Endothelial cell (in vitro differentiated cells): ENCODE data around the gene PF4V1. TPM values are rescaled to one million over a fixed set of nuclear protein-coding genes. Genes with fewer than 3 reads are reported as not detected.

Source experiments
- DNase-seq: peaks from one replicate; pipeline ENCODE4 v3.0.0; 2021; ENCODE audit warnings: low spot score
- H3K27ac Mint-ChIP-seq: one replicate; pipeline ENCODE4 v1.8.0; 2021; ENCODE audit warnings: mixed read lengths, inconsistent platforms; ENCODE audit not compliant: unreplicated experiment
- H3K27me3 Mint-ChIP-seq: one replicate; pipeline ENCODE4 v1.8.0; 2021; ENCODE audit warnings: mild to moderate bottlenecking, moderate library complexity, mixed read lengths, inconsistent platforms; ENCODE audit not compliant: unreplicated experiment
- H3K36me3 Mint-ChIP-seq: one replicate; pipeline ENCODE4 v1.8.0; 2021; ENCODE audit warnings: mild to moderate bottlenecking, low read depth, mixed read lengths, inconsistent platforms; ENCODE audit not compliant: unreplicated experiment
- H3K4me1 Mint-ChIP-seq: one replicate; pipeline ENCODE4 v1.8.0; 2021; ENCODE audit warnings: mild to moderate bottlenecking, mixed read lengths, inconsistent platforms; ENCODE audit not compliant: unreplicated experiment
- H3K4me3 Mint-ChIP-seq: one replicate; pipeline ENCODE4 v1.8.0; 2021; ENCODE audit warnings: mild to moderate bottlenecking, mixed read lengths, inconsistent platforms; ENCODE audit not compliant: unreplicated experiment
- H3K9me3 Mint-ChIP-seq: one replicate; pipeline ENCODE4 v1.8.0; 2021; ENCODE audit warnings: mixed read lengths, inconsistent platforms; ENCODE audit not compliant: unreplicated experiment
- CTCF ChIP-seq: fragments of 200-600 bp; sonication (generic); IDR thresholded peaks from one replicate; pipeline ENCODE4 v1.5.0; 2021; ENCODE audit warnings: antibody characterized with exemption; ENCODE audit not compliant: unreplicated experiment
- total RNA-seq: library from RNA; stranded (reverse); fragmentation: NEBNext Ultra II Directional; extraction: Animal tissue kit (Norgen Biotek cat#: 25700); gene quantifications from one replicate; pipeline ENCODE4 v1.2.1, GENCODE V29; 2021; ENCODE audit not compliant: unreplicated experiment

Gene PF4V1
- total RNA-seq, 1 donor from 2014 or later = not detected

GRCh38 chr4:73851293-73851692 is 1.8 kb upstream of the PF4V1 start:
- H3K4me3 Mint-ChIP-seq = no peak overlapping the region
- no peaks in the 10 kb centered on the region for H3K36me3 Mint-ChIP-seq
- TF ChIP-seq CTCF = no peak
- H3K9me3 Mint-ChIP-seq = no peaks in the 10 kb centered on the region
- peaks cover 6% of the 10 kb centered on the region for H3K4me1 Mint-ChIP-seq
- H3K27me3 Mint-ChIP-seq = no peaks in the 10 kb centered on the region
- no peak for DNase-seq
- H3K27ac Mint-ChIP-seq = no peak overlapping the region

DNA sequence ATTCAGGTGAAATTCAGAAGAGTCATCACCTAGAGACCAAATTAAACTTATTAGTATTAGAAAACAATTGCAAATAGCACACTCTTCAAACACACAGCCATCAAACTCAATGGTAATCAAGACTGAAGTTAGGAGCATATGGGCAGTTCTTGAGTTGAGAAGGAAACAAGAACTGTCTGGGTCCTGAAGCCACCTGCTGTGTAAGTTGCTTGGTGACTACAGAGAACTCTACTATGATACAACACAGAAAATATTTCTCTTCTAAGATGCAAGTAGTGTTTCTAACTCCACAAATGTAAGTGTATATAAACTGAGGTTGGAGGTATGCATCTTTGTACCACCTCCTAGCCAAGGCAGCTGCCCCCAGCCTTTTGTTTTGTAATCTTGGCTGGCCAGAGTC is 325 bp upstream of the PF4V1 start:
- Mint-ChIP-seq H3K4me3 (no peak overlapping the region), H3K27ac (no peak overlapping the region), H3K27me3 (no peaks in the 10 kb centered on the region), H3K4me1 (peaks cover 6% of the 10 kb centered on the region), H3K9me3 (no peaks in the 10 kb centered on the region), H3K36me3 (no peaks in the 10 kb centered on the region)
- no peak for TF ChIP-seq CTCF
- no peak for DNase-seq

DNA sequence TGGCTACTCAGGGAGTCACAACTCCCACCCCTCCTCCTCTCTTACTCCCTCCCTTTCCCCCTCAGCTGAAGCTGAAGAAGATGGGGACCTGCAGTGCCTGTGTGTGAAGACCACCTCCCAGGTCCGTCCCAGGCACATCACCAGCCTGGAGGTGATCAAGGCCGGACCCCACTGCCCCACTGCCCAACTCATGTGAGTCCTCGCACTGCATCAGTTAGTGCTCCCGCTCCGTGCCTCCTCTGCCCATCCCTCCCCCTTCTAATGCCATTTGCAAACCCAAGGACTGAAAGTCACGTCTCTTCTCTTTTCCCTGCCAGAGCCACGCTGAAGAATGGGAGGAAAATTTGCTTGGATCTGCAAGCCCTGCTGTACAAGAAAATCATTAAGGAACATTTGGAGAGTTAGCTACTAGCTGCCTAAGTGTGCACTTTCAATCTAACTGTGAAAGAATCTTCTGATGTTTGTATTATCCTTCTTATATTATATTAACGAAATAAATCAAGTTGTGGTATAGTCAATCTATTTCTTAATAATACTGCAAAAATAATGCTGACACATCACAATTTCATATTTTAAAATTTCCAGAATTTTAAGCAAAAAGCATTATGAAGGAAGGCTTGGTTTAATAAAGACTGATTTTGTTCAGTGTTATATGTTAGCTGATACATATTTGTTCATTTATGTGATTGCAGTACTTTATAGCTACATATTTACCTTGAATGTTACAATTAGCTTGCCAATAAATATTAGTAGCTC is 800 bp downstream of the PF4V1 start:
- Mint-ChIP-seq H3K9me3 (no peaks in the 10 kb centered on the region), H3K4me1 (peaks cover 6% of the 10 kb centered on the region), H3K27me3 (no peaks in the 10 kb centered on the region), H3K36me3 (no peaks in the 10 kb centered on the region), H3K4me3 (no peak overlapping the region), H3K27ac (no peak overlapping the region)
- no peak for TF ChIP-seq CTCF
- no peak for DNase-seq

DNA sequence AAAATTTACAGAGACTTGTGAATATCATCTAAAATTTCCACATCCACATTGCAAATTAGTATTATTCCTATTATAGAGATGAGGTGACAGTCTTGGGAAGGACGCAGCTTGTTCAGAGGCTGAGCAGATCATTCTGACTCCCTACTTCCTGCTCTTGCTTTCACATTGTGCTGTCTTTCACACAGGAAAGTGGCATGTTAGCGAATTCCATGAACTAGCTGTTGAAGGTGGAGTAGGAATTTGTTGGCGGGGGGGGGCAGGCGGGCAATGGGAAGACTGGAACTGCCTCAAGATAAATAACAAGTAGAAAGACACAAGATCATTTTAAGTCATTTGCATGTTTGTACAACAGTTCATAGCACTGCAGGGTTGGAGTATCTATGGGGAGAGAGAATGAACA is 2.3 kb downstream of the PF4V1 start:
- peaks cover 6% of the 10 kb centered on the region for H3K4me1 Mint-ChIP-seq
- H3K36me3 Mint-ChIP-seq = no peaks in the 10 kb centered on the region
- no peak overlapping the region for H3K4me3 Mint-ChIP-seq
- no peak for DNase-seq
- H3K9me3 Mint-ChIP-seq = no peaks in the 10 kb centered on the region
- H3K27me3 Mint-ChIP-seq = no peaks in the 10 kb centered on the region
- H3K27ac Mint-ChIP-seq = no peak overlapping the region
- no peak for TF ChIP-seq CTCF

GRCh38 chr4:73856518-73856917 is 3.4 kb downstream of the PF4V1 start:
- no peak overlapping the region for H3K4me3 Mint-ChIP-seq
- H3K4me1 Mint-ChIP-seq = peaks cover 6% of the 10 kb centered on the region
- H3K27me3 Mint-ChIP-seq = no peaks in the 10 kb centered on the region
- H3K36me3 Mint-ChIP-seq = no peaks in the 10 kb centered on the region
- no peak for TF ChIP-seq CTCF
- no peak for DNase-seq
- no peak overlapping the region for H3K27ac Mint-ChIP-seq
- H3K9me3 Mint-ChIP-seq = no peaks in the 10 kb centered on the region
